Ishikawa (cell line): ENCODE measurements around the gene C1R.

Experiments used
- CEBPB ChIP-seq: IDR thresholded peaks from 2 replicates; pipeline ENCODE4 v1.6.1; 2012
- CREB1 ChIP-seq: IDR thresholded peaks from 2 replicates; pipeline ENCODE4 v1.6.1; 2012; ENCODE audit warnings: low read depth
- EGR1 ChIP-seq: IDR thresholded peaks from 2 replicates; pipeline ENCODE4 v1.6.1; 2012
- EP300 ChIP-seq: IDR thresholded peaks from 2 replicates; pipeline ENCODE4 v1.6.1; 2012; ENCODE audit warnings: borderline replicate concordance
- FOXM1 ChIP-seq: IDR thresholded peaks from 2 replicates; pipeline ENCODE4 v1.6.1; 2012; ENCODE audit warnings: low read depth, borderline replicate concordance
- MAX ChIP-seq: IDR thresholded peaks from 2 replicates; pipeline ENCODE4 v1.6.1; 2012
- NFIC ChIP-seq: IDR thresholded peaks from 2 replicates; pipeline ENCODE4 v1.6.1; 2012
- RAD21 ChIP-seq: IDR thresholded peaks from 2 replicates; pipeline ENCODE4 v1.6.1; 2012; ENCODE audit warnings: low read depth
- REST ChIP-seq: IDR thresholded peaks from 2 replicates; pipeline ENCODE4 v1.6.1; 2012; ENCODE audit warnings: low read depth, mild to moderate bottlenecking
- TAF1 ChIP-seq: IDR thresholded peaks from 2 replicates; pipeline ENCODE4 v1.6.1; 2012; ENCODE audit warnings: low read depth, mild to moderate bottlenecking
- TCF12 ChIP-seq: IDR thresholded peaks from 2 replicates; pipeline ENCODE4 v1.6.1; 2012; ENCODE audit warnings: low read depth
- TEAD4 ChIP-seq: IDR thresholded peaks from 2 replicates; pipeline ENCODE4 v1.6.1; 2012
- YY1 ChIP-seq: IDR thresholded peaks from 2 replicates; pipeline ENCODE4 v1.6.1; 2012; ENCODE audit warnings: low read depth
- ZBTB7A ChIP-seq: IDR thresholded peaks from 2 replicates; pipeline ENCODE4 v1.6.1; 2012; ENCODE audit warnings: low read depth

DNA sequence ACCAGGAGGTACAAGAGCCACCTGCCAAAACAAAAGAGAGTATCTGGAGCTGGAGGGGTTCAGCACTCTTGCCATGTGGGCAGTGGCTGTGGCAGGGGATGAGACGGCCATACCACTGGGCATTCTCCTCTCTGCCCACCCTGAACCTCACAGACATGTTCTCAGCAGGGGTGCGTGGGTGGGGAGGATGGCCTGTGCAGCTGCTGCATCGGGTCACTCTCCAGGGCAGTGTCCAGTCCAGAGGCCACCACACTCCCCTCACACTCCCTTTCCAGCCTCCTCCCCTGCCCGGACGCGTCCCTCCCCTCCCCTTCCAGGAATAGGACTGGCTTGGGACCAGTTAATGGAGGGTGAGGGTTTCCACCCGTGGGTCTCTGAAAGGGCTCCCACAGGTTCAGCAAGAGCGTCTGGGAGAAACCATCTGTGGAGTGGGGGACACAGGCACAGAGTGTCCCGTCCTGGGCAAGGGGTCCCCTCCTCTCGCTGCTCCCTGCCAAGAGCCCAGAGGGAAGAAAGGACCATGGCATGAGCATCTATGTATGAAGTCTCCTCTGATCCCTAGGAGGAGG is 501 bp downstream of the C1R start:
- no peak for TF ChIP-seq EP300
- no peak for TF ChIP-seq MAX
- no peak for TF ChIP-seq CREB1
- TF ChIP-seq REST: no peak
- no peak for TF ChIP-seq RAD21
- TF ChIP-seq FOXM1: no peak
- no peak for TF ChIP-seq YY1
- TF ChIP-seq NFIC: no peak
- TF ChIP-seq EGR1: no peak
- TF ChIP-seq TEAD4: no peak
- TF ChIP-seq CEBPB: no peak
- no peak for TF ChIP-seq TAF1
- no peak for TF ChIP-seq ZBTB7A
- TF ChIP-seq TCF12: no peak
